Mesothelial cell of epicardium (in vitro differentiated cells): ENCODE data around the gene SMOC2. TPM values are rescaled to one million over a fixed set of nuclear protein-coding genes. Genes with fewer than 3 reads are reported as not detected.
"Not testable (repeated sequence)": the region's sequence is repeated elsewhere in the genome, so short reads cannot be mapped to it uniquely, and the experiment has no call there.

ENCODE experiments used
- DNase-seq, 2 experiments: peaks; one replicate each; pipeline ENCODE4 v3.0.0; 2021; ENCODE audit warnings: low spot score in 2 of 2; ENCODE audit not compliant: unreplicated experiment in 2 of 2
- H3K27ac Mint-ChIP-seq: 2 replicates; pipeline ENCODE4 v1.8.0; 2021; ENCODE audit warnings: mixed read lengths
- H3K27me3 Mint-ChIP-seq: 2 replicates; pipeline ENCODE4 v1.8.0; 2021; ENCODE audit warnings: low read depth, mixed read lengths
- H3K36me3 Mint-ChIP-seq: 2 replicates; pipeline ENCODE4 v1.8.0; 2021; ENCODE audit warnings: mixed read lengths
- H3K4me1 Mint-ChIP-seq: 2 replicates; pipeline ENCODE4 v1.8.0; 2021; ENCODE audit warnings: mixed read lengths
- H3K4me3 Mint-ChIP-seq: 2 replicates; pipeline ENCODE4 v1.8.0; 2021; ENCODE audit warnings: mild to moderate bottlenecking, moderate library complexity, mixed read lengths
- H3K9me3 Mint-ChIP-seq: 2 replicates; pipeline ENCODE4 v1.8.0; 2021; ENCODE audit warnings: mixed read lengths
- CTCF ChIP-seq: fragments of 200-600 bp; sonication (generic); IDR thresholded peaks from one replicate; pipeline ENCODE4 v1.5.0; 2021; ENCODE audit warnings: antibody characterized with exemption; ENCODE audit not compliant: unreplicated experiment
- total RNA-seq: library from RNA; stranded (reverse); gene quantifications from 3 replicates; pipeline ENCODE4 v1.2.1, GENCODE V29; 2021

Gene SMOC2
- total RNA-seq, 1 donor from 2014 or later: 4.4 TPM

GRCh38 chr6:168690271-168690670, 249.3 kb downstream of the SMOC2 start:
- Mint-ChIP-seq H3K9me3 (no peaks in the 10 kb centered on the region), H3K4me1 (peaks cover 11% of the 10 kb centered on the region), H3K27me3 (peaks cover 2% of the 10 kb centered on the region), H3K27ac (no peak overlapping the region), H3K4me3 (no peak overlapping the region), H3K36me3 (no peaks in the 10 kb centered on the region)
- no peak for TF ChIP-seq CTCF
- DNase-seq: no peak

- H3K36me3 Mint-ChIP-seq: no peaks in the 10 kb centered on the region
- H3K4me3 Mint-ChIP-seq: no peak overlapping the region
- TF ChIP-seq CTCF: no peak
- no peaks in the 10 kb centered on the region for H3K9me3 Mint-ChIP-seq
- DNase-seq: no peak
- H3K27ac Mint-ChIP-seq: no peak overlapping the region
- H3K4me1 Mint-ChIP-seq: peaks cover 11% of the 10 kb centered on the region
- peaks cover under 1% of the 10 kb centered on the region for H3K27me3 Mint-ChIP-seq
Observed at GRCh38 chr6:168691774-168692173, 250.8 kb downstream of the SMOC2 start.

- Mint-ChIP-seq H3K27ac (peak overlapping the region; percentile 45), H3K36me3 (no peaks in the 10 kb centered on the region), H3K27me3 (no peaks in the 10 kb centered on the region), H3K4me3 (no peak overlapping the region), H3K4me1 (peaks cover 8% of the 10 kb centered on the region), H3K9me3 (peaks cover 3% of the 10 kb centered on the region)
- TF ChIP-seq CTCF: no peak
- no peak for DNase-seq
Observed at GRCh38 chr6:168692193-168692914, 251.4 kb downstream of the SMOC2 start.

DNA sequence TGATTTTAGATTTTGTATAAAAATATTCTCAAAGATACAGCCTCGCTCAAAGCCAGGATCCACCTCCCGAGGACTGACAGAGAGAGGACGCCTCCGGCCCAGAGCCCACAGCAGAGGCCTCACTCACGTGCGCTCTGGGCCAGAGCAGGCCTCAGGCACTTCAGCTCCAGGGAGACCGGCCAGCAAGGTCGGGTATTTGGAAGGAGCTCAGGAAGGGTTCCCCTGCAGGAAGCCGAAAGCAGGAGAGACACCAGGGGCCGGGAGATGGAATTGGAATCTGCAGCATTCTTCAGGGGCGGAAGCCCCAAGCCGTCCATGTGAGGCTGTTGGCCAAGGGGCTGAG, 251.9 kb downstream of the SMOC2 start:
- not testable (repeated sequence) for H3K36me3 Mint-ChIP-seq, DNase-seq, H3K4me1 Mint-ChIP-seq, H3K9me3 Mint-ChIP-seq, H3K4me3 Mint-ChIP-seq, H3K27me3 Mint-ChIP-seq
- H3K27ac Mint-ChIP-seq: peak overlapping the region; percentile 45

GRCh38 chr6:168694797-168695196, 253.8 kb downstream of the SMOC2 start:
- not testable (repeated sequence) for H3K4me1 Mint-ChIP-seq, H3K9me3 Mint-ChIP-seq

DNA sequence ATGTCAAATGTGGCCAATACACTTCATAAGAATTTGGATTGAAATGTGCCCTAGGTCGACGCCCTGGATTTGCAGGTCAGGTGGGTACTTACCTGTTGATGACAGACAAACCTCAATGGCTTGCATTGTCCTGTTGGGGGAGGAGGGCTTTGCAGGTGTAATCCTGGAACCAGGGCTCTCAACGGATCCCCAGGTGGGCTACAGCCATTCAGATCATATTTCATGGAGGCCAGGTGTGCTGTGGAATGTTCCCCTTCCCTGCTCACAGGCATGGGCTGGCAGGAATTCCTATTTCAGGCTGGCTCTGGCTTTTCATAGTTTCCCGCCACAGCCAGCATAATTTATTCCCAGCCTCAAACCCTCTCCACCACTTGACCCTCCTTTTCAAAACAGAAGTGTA, 254.7 kb downstream of the SMOC2 start:
- no peak for DNase-seq

More at GRCh38 chr6:168694797-168695196, 253.8 kb downstream of the SMOC2 start:
- not testable (repeated sequence) for H3K36me3 Mint-ChIP-seq, H3K27ac Mint-ChIP-seq, DNase-seq, H3K27me3 Mint-ChIP-seq, H3K4me3 Mint-ChIP-seq

More for the DNA sequence above, 254.7 kb downstream of the SMOC2 start:
- Mint-ChIP-seq H3K27ac (no peak overlapping the region), H3K9me3 (peaks cover 3% of the 10 kb centered on the region), H3K36me3 (no peaks in the 10 kb centered on the region), H3K27me3 (no peaks in the 10 kb centered on the region), H3K4me3 (no peak overlapping the region), H3K4me1 (peaks cover 6% of the 10 kb centered on the region)
- TF ChIP-seq CTCF: no peak
